Suppressor macrophage treated with lipopolysaccharide for 1 hour (primary cell): ENCODE data around the gene HES1.
A peak's percentile ranks its signal among the peaks of the same experiment; 100 is the strongest.
"Not testable (repeated sequence)": the region's sequence is repeated elsewhere in the genome, so short reads cannot be mapped to it uniquely, and the experiment has no call there.

Source experiments
- DNase-seq, 3 donors: peaks; one replicate each; pipeline ENCODE4 v3.0.0-alpha.2; 2020 to 2022

The HES1 gene

DNA sequence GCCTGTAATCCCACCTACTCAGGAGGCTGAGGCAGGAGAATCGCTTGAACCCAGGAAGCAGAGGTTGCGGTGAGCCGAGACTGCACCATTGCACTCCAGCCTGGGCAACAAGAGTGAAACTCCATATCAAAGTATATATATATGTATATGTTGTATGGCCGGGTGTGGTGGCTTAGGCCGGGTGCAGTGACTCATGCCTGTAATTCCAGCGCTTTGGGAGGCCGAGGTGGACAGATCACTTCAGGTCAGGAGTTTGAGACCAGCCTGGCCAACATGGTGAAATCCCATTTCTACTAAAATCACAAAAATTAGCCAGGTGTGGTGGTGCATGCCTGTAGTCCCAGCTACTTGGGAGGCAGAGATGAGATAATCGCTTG, 7.0 kb upstream of the HES1 start:
- not testable (repeated sequence) for DNase-seq

DNA sequence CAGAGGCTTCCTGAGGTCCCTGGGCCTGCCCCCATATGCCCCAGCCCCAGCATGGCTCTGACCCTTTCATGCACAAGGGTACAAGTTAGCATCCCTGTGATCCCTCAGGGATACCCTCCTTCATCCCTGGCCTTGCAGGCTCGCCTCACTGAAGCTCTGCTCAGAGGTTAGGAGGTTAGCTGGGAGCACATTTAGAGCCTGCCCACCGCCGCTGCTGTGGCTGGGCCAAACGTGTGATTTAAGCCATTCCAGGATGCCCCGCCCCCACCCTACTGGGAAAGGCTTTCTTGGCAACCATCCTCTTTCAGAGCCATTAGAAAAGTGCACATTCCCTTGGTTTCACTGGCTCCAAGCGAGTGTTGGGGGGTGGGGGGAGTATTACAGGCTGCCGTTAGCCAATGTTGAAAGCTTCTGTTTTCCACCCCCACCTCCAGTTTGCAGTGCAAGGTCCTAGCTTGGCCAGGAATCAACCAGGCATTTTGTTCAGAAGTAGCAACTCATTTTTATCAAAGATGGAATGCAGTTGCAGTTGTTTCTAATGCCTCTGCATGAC, 6.3 kb upstream of the HES1 start:
- DNase-seq: no peak

DNA sequence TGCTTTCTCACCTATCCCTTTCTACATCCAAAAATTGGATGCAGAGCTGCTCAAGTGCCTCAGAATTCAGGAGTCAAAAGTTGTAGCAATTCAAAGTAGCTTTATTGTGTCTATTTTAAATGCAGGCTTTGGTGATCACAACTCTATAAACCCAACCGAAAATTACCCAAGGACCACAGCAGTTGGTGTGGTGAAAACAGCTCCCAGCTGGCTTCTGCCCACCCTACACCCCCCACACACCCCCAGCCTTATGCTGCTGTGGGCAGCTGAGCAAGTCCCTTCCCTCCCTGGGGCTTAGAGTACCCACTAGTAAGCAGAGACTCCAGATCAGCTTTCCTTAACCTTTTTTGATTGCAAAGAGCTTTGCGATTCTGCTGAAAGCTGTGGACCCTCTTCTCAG, 5.8 kb upstream of the HES1 start:
- DNase-seq: no peak

DNA sequence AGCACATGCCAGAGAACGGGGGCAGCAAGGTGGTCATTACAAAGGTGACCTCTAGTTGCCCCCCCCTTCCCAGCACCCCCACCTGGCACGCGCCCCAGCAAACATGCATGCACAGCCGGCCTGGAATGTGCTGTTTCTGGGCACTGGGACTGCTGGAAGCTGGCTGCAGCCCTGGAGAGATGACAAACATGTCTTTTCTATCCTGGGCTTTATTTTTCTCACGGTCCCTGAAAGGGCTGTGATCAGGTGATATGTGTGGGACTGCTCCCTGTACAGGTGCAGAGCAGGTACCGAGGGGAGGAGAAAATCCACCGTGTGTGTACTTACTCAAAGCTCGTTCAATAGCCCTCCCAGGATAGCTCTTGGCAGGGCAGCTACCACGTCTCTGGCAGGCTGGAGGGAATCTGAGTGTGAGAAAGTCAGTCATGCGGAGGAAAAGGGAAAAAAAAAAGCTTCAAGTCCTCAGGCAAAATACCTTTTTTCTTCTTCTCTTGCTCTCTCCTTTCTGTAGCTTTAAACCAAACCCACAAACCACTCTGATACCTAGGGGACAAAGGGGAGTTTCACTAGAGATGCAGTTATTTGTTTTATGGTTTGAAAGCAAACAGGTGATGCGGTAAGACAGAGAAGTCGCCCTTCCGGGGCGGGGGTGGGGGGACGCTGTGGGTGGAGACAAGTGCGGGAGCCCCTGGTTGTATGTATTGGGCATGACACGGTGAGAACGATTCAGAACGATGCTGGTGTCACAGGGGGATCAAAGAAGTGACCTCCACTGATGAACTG, 5.0 kb upstream of the HES1 start:
- no peak for DNase-seq

DNA sequence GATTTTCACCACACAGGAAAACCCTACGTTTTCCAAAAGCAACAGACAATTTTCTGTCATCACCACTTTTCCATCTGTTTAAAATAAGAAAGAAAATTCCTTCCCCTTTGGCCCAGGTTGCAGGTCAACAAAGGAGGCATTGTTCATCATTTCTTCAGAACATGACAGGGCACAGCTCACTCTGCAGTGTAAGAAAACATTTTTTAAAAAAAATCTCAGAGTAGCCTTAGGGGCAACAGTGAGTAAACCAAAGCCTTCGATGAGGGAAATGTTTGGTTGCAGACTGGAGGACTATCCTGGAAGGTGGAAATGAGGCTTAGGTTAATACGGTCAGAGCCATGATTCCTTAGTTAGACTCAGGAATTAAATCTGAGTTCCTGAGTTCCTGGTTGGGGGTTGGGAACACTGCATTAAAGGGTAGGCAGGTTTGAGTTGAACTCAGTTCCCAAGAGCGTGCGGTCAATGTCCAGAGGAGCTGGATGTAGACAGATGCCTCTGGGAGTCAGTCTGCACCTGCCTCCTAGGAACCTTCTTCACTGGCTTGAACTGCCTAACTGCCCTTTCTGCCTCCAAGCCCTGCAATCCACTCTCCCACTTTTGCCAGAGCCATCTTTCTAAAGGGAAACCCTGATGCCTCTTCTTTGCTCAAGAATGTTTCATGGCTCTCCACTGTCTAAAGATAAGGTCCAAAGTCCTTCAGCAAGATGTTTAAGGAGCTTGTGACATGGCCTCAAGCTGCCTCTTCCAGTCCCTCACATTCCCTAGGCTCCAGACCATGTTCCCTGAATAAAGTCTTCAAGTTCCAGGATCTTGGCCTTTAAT, 3.3 kb upstream of the HES1 start:
- DNase-seq: no peak

DNA sequence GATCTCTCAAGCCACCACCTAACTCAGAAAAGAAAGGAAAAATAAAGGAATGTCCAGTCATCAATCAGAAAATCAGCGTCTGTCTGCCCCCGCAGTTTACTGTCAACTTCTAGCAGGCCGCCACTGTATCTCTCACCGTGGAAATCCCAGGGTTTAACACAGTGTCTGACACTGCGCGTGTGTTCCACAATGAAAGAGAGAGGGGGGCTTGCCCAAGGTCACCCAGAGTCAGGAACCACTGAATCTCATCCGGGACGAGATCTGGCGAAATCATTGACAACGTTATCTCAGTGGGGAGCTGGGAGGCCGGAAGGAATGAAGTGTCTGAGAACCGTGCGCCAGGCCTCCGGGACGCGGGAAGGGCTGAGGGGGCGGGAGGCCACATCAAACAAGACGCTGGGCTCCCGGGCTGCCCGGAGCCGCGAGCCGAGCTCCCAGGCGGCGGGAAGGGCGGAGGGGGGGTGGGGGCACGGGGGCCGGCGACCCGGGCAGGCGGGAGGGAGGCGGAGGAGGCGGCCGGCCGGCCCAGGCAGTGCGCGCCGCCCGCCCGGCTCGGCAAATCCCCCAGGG, 2.2 kb upstream of the HES1 start:
- DNase-seq: peak; percentile 81 to 90 (median 86)

DNA sequence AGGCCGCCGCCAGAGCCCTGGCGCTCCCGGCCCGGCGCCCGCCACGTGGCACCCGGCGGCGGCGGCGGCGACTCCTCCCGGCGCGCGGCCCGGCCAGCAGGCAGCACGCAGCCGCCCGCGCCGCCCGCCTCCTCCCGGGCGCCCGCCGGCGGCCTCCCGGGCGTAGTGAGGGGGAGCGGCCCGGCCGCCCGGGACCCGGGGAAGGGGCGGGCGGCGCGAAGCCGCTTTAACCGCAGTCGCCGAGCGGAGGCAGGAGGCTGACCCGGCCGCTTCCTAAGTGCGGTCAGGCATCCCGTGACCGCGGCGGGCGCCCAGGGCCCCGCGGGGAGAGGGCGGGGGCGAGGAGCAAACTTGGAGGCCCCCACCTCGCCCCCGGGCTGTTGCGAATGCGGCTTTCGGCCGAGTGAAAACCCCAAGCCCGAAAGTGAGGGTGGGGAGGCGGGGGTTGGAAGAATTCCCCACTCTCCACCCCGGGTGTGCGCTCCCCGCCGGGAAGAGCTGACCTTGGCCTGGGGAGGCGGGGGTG, 1.7 kb upstream of the HES1 start:
- DNase-seq: peak; percentile 96 to 99 (median 97)

DNA sequence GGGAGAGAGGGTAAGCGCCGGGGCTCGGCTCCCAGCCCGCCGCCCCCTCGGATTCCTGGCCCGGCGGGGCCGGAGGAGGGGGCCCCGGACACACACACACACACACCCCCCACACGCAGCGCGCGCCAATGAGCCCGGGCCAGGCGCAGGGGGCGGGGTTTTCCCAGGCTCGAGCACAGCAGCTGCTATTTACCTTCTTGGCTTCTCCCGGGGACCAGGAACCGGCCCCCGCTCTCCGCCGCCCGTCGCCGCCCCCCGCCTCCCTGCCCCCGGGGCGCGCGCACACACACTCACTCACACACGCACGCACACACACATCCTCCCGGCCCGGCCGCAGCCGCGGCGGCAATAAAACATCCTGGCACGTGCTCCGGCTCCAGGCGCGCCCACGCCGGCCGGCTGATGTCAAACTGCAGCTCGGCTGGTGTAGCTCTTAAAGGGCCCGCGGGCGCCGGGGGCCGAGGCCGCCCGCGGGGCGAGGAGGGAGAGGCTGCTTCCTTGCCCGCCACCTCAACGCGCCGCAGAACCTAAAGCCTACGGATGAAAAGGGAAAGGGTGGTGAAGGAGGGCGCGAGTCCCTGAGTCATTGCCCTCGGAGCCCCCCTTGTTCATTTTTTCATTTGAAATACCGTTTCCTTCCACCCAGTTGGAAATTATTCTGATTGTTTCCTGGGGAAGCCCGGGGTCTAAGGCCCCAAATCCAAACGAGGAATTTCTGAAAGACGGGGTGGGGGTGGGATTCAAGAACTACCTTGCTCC, 1.0 kb upstream of the HES1 start:
- peak; percentile 95 to 96 (median 96) for DNase-seq

DNA sequence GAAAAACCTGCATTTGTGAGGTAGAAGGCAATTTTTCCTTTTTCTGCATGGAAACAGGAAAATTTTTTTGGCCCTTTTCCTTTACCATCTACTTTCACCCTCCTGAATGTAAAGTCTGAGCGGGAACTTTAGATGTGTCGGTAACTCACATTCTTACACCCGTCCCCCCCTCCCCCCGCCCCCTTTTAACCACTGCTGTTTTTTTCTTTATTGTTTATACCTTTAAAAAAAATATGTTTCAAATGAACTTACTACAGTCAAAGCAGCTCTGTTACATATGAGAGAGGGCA, 487 bp upstream of the HES1 start:
- no peak for DNase-seq

DNA sequence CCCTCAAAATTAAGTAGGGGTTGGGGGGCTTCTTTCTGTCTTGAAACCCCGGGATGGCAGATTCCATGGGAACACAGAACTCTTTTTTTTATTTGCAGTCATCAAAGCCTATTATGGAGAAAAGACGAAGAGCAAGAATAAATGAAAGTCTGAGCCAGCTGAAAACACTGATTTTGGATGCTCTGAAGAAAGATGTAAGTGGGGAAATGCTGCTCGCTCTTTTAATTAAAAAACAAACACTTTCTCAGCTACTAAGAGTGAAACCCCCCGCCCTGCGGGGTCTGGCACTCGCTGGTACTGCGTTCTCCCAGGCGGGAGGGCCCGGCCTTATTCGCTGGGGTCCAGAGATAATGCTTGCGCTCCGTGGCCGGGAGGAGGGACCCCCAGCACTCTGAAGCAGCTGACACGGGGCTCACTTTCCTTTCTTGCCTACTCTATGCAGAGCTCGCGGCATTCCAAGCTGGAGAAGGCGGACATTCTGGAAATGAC, 615 bp downstream of the HES1 start:
- no peak for DNase-seq

DNA sequence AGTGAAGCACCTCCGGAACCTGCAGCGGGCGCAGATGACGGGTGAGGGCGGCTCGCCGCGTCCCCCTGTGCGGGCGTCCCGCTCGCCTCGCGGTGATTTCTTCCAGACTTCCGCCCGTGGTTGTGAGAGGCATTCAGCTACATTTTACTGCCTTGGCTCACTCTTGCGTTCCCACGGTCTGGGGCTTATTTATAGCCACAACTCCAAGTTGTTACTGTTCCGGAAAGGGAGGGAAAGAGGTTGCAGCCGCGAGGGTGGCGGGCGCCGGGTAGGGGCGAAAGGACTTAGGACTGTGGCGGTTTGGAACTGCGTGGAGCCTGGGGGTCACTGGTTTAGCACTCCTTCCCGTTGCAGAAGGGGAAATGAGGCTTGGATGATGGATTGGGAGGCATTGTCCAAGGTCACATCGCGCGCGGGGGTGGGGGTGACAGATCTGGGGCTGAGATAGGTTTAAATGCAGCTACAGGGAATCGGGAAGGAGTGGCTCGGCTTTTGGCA, 1.1 kb downstream of the HES1 start:
- peak; percentile 52 to 70 (median 55) for DNase-seq

DNA sequence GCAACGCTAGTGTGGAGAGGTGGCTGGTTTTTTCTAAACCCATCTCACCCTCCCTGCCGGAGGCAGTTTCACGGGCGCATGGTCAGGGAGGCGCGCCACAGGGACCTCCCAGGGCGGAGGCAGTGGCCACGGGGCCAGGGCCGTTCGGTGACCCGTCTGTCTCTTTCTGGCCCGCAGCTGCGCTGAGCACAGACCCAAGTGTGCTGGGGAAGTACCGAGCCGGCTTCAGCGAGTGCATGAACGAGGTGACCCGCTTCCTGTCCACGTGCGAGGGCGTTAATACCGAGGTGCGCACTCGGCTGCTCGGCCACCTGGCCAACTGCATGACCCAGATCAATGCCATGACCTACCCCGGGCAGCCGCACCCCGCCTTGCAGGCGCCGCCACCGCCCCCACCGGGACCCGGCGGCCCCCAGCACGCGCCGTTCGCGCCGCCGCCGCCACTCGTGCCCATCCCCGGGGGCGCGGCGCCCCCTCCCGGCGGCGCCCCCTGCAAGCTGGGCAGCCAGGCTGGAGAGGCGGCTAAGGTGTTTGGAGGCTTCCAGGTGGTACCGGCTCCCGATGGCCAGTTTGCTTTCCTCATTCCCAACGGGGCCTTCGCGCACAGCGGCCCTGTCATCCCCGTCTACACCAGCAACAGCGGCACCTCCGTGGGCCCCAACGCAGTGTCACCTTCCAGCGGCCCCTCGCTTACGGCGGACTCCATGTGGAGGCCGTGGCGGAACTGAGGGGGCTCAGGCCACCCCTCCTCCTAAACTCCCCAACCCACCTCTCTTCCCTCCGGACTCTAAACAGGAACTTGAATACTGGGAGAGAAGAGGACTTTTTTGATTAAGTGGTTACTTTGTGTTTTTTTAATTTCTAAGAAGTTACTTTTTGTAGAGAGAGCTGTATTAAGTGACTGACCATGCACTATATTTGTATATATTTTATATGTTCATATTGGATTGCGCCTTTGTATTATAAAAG, 1.8 kb downstream of the HES1 start:
- DNase-seq: peak; percentile 51 to 66 (median 60)

DNA sequence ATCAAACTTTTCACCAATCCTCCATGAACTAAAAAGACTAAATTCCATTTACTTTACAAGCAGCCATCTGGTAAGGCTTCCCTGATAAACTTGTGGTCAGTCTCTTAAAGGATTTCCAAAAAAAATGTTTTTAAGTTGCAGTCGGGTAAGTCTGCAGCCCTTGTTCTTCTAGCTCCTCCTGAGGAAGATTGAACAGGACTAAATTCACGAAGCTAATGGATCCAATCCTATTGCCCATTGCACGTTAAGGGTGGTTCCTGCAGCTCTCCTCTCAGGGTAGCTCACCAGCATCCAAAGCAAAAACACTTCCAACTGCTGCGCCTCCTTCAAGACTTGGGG, 2.8 kb downstream of the HES1 start:
- DNase-seq: no peak

DNA sequence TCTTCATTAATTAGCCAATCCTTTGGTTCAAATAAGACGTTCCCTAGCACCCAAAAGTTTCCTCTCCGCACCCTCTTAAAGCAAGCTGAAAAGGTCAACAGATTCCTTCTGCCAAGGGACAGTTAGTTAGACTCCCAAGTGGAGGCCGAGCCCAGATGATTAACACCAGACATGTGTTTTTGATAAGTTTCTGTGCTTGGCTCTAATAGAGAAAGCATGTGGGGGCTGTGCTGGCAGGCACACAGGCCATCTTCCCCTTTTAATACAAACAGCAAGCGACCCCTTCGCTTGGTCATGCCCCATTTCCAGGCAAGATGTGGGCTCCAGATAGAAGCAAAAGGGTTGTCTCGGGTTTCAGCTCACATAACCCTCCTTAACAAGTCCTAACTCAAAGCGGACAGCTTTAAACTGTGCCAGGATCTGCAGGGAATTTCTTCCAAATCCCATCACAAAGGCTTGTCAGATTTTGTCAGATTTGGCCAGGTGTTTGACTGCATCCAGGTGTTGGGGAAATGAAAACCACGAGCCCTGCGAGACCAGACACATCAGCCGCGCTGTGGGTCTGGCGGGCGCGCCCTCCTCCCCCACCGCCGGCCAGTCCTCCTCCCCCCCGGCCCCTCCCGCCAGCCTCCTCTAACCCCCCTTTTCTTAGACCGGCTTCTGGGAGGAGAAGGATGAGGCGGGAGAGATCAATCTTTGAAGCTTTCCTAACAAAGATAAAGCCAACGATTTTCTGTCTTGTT, 3.3 kb downstream of the HES1 start:
- peak in 1 of 3 donors; percentile 43 for DNase-seq

DNA sequence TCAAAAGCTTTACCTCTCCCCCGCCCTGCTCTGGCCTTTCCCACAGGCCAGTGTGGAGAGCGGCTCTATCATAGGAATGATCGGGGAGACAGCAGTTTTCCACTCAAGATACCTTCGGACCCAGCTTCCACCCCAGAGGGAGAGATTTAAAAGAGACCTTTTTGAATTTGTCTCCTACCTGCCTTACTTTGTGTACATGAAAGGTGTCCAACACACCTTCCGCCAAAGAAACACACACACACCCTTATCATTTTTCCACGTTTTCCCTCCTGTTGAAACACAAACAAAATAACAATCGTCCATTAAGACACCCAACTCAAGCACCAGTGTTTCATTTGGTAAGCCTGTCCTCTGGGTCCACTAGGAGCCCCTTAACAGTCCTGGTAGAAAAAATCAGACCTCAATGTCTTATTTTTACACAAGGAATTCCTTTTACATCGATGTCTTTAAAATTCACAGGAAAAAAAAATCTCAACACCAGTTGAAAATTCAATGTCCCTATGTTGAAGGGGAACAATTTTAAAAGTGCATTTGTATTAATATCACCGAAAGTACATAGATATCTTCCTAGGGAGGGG, 4.0 kb downstream of the HES1 start:
- no peak for DNase-seq

DNA sequence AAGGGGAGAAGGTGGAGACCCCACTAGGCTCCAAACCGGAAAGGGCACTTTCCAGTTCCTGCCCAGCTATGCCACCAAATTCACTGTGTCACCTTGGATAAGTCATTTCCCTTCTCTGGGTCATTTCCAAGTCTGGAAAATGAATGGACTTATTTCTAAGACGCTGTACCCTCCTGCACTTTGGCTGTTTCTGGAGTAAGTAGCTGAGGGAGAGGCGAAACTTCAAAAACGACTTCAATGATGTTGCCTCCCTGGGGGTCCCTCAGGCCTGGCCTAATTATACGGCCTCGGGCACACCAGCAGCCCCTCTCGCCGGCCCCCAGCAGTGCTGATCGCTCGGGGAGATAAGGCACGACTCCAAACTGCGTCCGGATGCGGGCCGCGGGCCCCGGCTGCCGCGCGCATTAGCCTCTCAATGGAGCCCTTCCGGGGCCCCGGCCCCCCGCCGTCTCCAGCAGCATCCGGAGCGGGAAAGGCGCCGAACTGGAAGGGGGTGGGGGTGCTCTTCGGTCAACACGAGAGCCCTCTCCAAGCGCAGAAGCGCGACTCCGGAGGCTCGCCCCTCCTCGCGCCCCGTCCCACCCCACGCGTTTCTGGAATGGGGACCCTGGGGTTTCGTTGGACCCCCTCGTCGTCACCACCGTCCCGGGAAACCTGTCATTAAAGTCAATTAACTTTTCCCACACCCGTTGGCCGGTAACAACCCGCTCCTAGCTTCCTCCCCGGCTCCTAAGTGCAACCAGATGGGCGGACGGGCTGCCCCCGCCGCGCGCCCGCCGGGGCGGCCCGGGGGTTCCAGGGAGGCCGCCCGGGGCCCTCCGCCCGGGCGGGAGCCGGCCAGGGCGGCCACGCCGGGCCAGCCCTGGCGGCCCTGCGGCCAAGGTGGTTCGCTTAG, 4.8 kb downstream of the HES1 start:
- DNase-seq: no peak

DNA sequence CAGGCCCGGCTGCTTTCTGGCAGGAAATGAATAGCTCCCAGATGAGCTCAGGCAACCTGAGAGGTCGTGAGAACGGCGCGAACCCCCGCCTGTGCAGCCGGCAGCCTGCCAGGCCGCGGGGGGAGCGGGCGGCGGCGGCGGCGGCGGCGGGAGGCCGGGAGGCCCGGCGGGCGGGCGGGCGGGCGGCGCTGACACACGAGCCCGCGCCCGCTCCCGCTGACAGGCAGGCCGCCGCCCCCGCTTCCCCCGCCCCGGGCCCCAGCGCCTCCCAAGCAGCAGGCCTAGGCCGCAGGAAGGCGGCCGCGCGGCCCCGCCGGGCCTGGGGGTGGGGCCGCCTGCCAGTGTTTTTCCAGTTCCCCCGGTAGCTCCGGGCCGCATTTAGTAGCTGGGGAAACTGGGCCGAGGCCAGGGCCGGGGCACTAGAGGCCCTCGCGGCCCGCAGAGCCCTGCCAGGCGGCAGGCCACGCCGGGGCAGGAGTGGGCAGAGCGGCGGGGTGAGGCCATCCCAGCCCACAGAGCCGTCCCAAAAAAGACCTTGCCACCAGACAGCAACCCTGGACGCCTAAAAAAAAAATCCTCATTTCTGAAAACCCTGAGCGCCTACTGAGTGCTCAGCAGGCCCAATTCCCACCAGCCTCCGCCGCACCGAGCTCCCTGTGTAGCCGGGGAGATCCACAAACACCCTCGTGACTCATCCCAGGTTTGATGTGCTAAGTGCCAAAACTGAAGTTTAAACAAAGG, 5.6 kb downstream of the HES1 start:
- peak; percentile 73 to 91 (median 81) for DNase-seq

DNA sequence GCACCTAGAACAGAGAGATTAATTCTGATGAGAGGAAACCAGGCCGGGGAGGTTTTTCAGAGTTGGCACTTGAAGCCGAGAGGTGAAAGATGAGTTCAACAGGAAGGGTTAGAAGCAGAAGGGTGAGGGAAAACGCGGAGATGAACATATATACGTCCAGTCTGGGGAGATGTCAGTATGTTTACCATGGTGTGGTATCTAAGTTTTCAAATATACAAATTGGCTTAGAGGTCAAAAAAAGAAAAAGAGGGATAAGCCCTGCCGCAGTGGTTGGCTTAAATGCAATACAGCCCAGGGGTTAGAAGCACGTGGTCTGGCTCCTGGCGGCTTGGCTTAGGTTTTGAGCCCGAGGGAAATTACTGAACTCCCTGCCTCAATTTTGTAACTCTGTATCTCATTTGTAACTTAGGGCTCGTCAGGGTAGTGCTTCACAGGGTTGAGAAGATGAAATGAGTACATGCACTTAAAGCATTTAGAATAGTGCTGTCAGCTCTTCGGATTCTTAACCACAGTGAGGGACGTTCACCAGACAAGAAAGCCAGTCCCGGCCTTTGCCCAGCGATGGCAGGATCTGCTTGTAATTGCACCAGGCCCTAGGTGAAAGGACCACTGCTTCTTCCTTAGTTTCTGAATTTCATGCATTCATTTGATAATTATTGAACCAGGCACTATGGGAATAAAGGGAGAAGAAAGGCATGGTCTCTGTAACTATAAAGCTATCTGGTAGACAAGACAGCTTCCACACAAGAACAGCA, 6.4 kb downstream of the HES1 start:
- DNase-seq: no peak
